Middle frontal gyrus (tissue), 1 donor: ENCODE data around the gene APBB3.

Experiments used
- DNase-seq: peaks from one replicate; pipeline ENCODE4 v3.0.0-alpha.2; 2015; ENCODE audit warnings: low spot score; ENCODE audit errors: extremely low spot score

Gene APBB3

DNA sequence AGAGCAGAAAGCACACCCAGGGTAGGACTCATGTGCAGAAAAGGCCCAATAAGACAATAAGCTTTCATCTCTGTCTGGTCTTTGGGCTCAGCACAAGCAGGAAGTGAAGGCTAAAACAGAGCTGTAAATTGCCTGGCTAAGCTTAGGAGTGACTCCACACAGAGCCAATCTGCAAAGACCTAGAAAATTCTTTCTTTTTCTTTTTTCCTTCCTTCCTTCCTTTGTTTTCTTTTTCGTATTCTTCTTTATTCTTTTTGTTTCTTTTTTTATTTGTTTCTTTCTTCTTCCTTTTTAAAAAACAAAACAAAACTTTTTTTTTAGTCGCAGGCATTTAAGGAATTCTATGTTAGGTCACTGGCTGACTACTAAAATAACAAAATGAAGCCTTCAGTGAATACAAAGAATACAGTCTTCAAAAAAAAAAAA lies 12.4 kb upstream of the APBB3 start:
- no peak for DNase-seq

DNA sequence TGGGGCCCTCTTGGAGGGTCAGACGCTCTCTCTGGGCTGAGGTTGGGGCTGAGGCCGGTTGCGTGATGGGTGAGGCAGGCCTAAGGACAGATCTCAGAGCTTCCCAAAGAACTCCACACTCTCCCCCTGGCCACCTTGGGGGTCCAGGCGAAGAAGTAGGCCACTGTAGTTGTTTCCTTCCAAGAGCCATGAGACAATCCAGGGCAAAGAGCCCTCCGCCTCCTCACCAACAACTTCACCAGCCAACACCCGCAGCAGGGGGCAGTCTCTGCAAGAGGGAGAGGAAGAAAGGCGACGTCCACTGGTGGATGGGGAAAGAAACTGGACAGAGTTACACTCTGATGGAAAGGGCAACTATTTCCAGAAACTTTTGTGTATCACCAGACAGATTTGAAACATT lies 10.9 kb upstream of the APBB3 start:
- DNase-seq = no peak

DNA sequence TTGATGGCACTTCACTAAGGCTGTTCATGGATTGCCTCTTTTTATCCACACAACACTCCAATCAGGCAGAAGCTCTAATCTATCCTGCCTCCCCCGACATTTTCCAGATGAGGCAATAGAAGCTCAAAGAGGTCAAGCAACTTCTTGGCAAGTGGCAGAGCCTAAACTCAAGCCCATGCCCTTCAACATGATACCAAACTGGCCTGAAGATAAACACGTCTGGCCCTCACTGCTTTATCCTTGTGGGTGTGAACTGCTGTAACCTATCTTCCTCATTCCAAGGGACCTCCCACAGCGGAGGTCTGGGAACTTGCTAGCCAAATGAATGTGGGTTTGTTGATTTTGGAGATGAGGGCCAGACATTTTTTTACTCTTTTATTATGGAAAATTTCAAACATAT lies 9.8 kb upstream of the APBB3 start:
- DNase-seq = no peak

DNA sequence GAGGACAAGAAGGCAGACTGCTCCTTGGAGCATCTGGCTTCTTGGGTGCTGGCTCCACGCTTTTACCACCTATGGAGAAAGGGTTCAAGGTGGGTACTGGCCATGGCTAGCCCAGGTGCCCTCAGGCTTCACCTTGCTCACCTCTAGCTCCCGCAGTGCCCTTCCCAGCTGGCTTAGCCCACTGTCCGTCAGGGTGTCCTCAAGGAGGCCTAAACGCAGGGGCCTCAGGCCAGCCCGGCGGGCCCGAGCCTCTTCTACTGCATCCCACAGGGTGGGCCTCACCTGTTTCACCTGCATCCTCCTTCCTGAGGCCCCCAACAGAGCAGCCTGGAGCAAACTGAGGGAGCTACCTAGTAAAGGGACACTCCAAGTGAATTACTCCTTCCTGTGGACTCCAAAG lies 9.3 kb upstream of the APBB3 start:
- DNase-seq = no peak

DNA sequence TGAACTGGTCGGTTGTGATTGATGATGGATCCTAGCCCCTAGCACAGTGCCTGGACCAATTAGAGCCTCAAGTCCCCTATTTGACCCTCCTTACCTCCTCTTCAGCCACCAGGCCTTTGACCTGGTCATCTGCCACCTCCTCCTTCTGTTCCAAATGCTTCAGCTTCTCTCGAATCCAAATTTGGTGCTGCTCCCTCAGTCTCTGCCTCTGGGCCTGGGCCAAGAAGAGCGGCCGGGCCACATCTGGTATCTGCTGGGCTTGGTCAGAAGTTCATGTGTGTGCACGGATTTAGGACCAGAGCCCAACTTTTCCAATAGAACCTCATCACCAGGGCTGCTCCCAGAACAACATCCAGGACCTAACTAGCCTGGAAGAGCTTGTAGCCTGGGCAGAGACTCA lies 6.7 kb upstream of the APBB3 start:
- DNase-seq = no peak

DNA sequence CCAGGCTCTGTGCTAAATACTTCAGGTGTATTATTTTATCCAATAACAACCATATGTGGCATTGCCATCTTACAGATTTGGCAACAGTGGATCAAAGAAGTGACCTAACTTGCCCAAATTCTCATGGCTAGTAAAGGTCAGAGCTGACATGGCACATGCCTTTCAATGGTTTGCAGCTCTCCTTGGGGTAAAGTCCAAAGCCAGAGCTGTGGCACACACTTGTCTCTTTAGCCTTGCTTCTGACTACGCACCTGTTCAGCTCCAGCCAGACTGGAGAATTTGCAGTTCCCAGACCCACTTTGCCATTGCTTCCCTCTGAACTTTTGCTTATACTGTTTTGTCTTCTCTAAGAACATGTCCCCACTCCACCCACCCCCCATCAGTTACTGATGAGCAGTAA lies 6.1 kb upstream of the APBB3 start:
- DNase-seq = no peak

DNA sequence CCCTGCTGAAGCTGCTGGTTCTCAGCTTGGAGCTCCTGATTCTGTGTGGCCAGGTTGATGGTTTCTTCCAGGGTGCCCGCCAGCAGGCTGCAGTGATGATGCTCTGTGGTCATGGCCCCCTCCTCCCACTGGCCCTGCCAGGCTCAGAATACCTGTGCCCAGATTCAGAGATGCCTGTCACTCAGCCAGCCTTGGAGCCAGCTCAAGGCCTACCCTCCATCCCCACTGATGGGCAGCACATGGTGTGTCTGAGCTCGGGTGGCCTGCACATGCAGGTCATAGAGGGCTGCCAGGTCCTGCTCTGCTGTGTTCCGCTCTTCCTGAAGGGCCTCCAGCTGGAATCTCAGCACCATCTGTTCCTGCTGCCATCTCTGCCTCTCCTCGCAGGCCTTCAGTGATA lies 5.7 kb upstream of the APBB3 start:
- DNase-seq = no peak

DNA sequence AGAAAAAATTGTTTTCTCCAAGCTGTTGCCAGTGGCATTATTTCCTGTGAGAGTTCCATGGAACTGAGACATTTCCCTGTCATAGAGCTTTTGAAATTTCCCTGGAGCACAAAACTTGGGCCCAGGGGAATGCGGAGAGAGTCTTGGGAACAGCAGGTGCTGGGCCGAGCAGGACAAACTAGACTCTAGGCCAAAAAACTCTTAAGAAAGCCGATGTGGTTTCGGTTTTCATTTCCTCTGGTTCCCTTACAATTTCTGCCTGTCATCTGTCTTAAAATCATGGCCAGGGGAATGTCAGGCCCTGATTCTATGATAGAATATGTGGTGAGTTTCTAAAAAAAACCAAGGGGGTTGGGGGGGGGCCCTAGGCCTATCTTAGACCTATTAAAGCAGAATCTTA lies 4.8 kb upstream of the APBB3 start:
- DNase-seq = no peak

DNA sequence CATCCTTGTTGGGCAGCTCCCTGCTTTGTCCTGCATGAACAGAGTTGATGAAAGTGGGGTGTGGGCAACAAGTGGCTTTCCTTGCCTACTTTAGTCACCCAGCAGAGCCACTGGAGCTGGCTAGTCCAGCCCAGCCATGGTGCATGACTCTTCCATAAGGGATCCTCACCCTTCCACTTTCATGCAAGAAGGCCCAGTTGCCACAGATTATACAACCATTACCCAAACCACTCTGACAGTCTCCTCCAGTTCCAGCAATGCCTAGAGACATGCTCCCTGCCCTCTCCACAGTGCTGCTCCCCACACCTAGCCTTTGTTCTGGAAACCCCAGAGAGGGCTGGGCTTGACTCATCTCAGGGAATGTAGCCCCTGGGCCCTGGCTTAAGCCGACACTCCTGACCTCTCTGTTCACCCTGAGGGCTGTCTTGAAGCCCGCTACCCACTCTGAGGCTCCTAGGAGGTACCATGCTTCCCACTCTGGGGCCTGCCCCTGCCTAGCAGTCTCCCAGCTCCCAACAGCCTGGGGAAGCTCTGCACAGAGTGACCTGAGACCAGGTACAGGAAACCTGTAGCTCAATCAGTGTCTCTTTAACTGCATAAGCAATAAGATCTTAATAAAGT lies 4.2 kb upstream of the APBB3 start:
- DNase-seq = no peak

DNA sequence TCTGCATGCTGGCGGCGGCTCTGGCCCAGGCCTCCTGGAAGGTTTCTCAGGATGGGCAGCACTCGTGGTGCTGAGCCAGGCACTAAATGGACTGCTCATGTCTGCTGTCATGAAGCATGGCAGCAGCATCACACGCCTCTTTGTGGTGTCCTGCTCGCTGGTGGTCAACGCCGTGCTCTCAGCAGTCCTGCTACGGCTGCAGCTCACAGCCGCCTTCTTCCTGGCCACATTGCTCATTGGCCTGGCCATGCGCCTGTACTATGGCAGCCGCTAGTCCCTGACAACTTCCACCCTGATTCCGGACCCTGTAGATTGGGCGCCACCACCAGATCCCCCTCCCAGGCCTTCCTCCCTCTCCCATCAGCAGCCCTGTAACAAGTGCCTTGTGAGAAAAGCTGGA lies 3.5 kb upstream of the APBB3 start:
- DNase-seq = no peak

DNA sequence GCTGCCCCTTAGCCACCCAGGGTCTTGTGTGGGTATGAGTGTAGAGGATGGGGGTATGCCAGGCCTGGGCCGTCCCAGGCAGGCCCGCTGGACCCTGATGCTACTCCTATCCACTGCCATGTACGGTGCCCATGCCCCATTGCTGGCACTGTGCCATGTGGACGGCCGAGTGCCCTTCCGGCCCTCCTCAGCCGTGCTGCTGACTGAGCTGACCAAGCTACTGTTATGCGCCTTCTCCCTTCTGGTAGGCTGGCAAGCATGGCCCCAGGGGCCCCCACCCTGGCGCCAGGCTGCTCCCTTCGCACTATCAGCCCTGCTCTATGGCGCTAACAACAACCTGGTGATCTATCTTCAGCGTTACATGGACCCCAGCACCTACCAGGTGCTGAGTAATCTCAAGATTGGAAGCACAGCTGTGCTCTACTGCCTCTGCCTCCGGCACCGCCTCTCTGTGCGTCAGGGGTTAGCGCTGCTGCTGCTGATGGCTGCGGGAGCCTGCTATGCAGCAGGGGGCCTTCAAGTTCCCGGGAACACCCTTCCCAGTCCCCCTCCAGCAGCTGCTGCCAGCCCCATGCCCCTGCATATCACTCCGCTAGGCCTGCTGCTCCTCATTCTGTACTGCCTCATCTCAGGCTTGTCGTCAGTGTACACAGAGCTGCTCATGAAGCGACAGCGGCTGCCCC lies 2.9 kb upstream of the APBB3 start:
- no peak for DNase-seq

DNA sequence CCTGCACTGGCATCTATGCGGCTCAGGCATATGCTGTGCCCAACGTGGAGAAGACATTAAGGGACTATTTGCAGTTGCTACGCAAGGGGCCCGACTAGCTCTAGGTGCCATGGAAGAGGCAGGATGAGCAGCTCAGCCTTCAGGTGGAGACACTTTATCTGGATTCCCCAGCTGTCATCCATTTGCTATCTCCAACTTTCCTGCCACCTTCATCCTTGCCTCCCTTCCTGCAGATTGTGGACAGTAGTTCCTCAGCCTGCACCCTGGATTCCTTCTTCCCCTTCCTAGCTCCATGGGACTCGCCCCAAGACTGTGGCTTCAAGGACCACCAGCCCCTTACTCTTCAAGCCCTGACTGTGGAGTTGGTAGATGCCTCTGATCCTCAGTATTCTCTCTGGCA lies 2.3 kb upstream of the APBB3 start:
- DNase-seq = no peak

DNA sequence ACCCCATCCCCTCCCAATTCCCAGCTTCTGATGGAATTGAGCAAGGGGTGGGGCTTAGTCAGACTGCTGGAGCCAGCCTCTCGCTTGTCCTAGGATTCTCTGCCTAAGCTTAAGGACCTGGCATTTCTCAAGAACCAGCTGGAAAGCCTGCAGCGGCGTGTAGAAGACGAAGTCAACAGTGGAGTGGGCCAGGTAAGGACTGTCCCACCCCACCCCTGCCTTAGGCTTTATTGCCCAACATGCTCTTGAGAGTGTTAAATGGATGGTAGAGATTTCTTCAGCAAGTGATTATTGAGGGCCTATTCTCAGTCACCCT lies 1.3 kb upstream of the APBB3 start:
- no peak for DNase-seq

DNA sequence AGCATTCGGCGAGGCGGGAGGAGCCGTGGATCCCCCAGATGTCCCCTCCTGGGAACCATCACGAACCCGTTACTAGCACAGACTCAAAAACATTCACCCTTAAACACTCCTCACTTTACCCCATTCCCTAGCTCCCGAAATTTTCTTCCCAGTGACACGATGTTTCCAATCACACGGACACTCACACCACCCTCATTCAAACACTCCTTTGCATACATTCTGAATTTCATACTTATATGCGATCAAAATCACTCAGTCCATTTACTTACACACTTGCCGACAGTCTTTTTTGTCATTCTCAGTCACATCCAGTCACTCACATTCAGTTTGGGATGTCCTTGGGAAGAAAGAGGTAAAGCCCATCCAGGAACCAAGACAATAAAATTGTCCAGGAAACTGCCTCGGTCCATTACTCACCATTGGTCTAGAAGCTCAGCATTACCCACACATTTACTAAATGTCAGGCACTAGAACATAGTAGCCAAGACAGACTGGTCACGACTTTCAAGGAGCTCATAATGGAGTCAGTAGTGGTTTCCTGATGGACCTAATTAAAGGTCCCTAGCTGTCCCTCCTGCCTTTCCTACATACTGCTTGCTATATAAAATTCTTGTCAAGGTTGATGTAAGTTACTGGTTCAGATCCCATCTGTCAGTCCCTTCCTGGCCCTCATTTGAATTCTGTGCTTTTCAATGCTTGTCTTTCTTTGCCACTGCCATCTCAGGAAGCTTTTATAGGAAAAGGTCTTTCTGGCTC lies 804 bp upstream of the APBB3 start:
- DNase-seq = no peak

DNA sequence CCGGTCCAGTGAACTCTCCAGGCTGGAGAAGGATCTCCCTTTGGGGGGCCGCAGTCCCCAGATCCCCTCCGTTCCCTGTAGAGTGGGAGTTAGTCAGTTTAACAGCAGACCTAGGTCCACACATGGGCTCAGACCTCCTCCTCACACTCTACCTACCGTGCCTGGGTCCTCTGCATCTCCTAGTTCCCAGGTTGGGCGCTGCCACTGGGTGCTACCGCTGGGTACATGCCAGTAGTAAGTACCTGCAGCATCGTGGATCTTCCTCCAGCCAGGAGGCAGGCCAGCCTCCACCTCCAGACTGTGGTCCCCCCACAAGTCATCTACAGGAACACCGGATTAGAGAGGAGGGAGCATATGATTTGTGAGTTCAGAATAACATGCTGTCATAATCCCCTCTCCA lies 802 bp downstream of the APBB3 start:
- no peak for DNase-seq

DNA sequence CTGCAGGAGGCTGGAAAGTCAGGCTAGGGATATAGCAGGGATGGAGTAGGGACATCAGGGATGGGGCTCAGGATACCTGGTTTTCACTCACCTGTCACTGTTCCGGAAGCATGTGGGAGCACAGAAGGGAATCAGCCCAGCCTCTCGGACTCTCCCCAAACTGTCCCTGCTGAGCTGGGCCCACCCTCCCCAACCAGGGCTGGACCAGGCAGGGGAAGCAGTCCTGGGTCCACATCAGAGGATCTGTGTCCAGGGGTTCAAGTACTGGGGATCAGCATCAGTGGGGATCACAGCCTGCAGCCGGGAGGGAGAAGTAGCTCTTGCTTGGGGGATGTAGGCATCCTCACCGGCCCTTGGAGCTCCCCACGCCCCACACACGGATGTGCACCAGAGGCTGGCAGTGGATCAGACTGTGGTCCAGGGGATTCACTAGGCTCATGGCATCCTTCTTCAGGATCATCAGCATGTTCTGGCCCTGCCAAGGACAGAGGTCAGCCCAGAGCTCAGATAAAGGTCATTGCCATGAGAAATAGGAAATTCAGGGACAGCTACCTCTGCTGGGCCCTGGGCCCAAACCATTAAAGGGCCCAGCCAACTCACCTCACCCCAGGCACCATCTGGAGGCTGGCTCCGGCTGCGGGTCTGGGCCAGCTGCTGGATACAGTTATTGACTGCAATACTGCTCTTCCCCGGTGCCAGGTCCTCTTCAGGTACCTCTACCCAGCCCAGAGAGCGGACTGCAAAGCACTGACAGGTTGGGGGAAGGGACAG lies 2.5 kb downstream of the APBB3 start:
- no peak for DNase-seq

DNA sequence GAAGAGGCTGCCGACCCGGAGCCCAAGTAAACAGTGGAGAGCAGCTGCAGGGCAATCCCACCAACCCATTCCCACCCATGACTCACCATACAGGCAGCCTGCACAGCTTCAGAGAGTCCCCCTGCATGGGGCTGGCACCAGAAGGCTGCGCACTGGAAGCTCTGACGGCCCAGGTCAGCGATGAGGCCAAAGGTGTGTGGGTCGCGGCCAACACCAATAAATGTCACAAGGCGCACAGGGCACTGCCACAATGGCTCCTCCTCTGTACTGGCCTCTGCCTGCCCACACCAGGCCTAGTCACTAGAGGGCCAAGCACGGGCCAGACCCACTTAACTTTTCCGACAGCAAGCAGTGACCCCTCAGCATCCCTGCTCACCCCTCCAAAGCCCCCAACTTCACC lies 4.2 kb downstream of the APBB3 start:
- no peak for DNase-seq

DNA sequence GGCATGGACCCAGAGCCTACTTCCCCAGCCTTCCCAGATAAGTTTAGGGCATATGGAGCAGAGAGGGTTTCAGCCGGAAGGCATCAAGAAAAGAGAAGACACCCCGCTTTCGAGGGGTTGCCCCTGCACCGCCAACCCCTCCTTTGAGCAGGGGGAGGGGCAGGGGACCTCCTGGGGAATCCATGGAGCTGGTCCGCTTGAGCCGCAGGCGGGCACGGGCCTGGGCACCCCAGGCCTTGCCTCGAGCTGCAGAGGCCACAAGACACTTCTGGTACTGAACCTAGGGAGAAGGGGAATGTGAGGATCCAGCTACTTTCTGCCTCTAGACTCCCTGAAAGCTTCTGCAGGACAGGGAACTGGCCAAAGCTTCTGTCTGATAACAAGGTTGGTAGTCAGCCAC lies 5.9 kb downstream of the APBB3 start:
- DNase-seq = no peak

DNA sequence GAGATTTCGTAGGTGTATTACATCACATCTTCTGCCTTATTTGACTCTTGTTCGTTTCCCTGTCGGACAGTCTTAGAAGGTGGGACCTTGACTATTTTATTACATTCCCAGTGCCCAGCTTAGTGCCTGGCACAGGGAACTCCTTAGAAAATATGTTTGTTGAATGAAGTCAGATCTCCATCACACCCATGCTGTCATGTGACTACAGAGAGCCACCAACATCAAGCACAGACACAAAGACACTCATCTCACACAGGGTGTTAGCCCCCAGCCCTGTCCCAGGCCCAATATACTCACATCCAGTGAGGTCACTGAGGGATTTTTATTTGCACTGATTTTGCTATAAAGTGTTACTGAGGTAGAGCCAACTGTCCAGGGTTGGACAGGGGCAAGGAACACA lies 6.4 kb downstream of the APBB3 start:
- no peak for DNase-seq

DNA sequence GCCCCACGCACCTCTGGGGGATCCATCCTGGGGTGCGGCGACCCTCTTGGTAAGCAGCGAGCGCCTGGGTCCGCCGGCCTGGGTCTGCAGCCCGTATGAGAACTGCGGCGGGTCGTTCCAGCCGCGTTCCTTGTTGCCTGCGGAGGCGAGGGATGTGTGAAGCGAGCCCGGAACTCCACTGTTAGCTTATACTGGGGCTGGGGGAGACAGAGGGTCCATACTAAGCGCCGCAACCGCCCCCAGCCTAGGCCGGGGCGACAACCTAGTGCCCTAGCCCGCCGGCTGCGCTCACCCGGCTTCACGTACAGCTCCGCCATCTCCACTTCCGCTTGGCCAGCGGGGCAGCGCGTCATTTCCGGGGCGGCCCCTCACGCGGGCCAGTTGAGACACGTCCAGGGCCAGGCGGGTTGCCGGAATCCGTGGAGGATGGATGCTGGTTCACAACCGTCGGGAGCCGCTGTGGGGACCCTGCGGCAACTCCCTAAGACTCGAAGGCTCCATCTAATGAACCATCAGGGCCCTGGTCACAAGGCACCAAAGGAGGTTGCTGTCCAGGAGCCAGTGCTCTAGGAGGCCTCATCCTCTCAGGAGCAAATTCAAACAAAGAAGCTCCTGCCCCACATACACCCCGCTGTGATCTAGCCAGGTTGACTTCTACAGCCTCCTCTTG lies 7.1 kb downstream of the APBB3 start, which contains the start of gene SRA1:
SRA1 (minus strand) TSS at position 338 of the 670 bp plus-strand sequence; CDS start at position 317, 21 bp downstream.
- peak; percentile 90 for DNase-seq

DNA sequence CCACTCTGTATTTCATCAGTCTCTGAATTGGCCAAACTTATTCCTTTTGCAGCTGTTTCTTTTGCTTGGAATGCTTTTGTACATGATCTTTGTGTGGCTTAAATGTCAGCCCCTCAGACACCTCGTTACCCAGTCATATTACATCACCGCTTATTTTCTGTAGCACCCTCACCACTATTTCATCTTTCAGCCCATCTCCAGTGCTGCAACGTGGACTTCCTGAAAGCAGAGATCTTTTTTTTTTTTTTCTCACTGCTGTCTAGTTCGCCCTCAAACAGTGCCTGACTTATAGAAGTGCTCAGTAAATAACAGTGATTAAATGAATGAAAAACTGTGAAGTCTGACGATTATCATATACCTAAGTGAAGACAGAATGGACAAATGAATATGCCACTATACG lies 8.0 kb downstream of the APBB3 start:
- no peak for DNase-seq
